Mesangial cell (primary cell): ENCODE results near the gene MAP9. TPM values are rescaled to one million over a fixed set of nuclear protein-coding genes. Genes with fewer than 3 reads are reported as not detected.

Experiments
- total RNA-seq: library from RNA; depleted of rRNA; stranded (reverse); fragments of >200 nt; gene quantifications from 2 replicates; pipeline ENCODE4 v1.2.3, GENCODE V29; 2015

MAP9 gene
- total RNA-seq: 3.9 and 7.7 TPM in 2 replicates

DNA sequence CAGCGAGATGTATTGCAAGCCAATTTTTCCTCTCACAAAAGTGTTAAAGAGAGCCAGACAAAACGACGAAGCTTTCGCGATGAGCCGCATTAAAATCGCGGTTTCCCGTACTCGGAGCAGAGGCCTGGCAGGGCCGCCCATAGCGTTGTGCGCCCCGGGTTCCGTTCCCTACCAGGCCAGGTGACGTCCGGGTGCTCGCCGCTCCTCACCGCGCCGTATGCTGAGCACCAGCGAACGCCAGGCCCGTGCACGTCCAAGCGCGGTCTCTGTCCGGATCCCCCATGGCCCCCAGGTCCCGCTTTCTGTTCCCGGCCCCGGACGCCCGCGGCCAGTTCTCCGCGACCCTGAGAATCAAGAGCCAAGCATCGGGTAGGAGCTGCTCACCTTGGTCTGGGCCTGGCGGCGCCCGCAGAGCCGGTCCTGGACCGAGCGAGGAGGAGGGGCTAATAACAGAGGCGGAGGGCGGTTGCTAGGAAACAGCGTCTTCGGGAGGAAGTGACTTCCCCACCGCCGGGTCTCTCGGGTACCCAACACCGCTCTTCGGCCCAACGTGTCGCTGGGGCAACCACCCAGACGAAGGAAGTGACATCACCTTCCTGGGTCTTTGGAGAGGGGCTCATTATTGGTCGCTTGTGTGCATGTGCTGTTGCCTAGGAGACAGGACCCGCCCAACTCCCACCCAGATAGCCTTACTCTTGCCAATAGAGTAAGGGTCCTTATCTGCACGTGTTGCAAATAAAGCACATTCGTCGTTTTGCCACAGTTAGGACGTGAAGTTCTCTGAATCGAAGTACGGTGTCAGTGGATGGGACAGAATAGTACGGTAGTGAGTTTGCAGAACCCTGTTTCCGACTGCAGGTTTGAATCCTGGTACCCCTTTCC is at the start of gene MAP9:
Gene MAP9, minus strand, starts transcription at position 579 of the 882 bp plus-strand sequence. CDS start 1,115 bp downstream, outside the sequence.

Other genes with a start within 250 kb of the MAP9 start
- not detected in 2 replicates for gene NPY2R, start 168.3 kb downstream of the MAP9 start, total RNA-seq